ENCODE data around the gene ZNF862.

ZNF862 gene

GRCh38 chr7:149808311-149808710 is 29.9 kb upstream of the ZNF862 start:
- no peak for DNase-seq
- no peaks in the 10 kb centered on the region for H3K9me3 ChIP-seq (ENCODE audit: control insufficient read depth, low read length)
- H3K27me3 ChIP-seq (replicated peaks; ENCODE audit: control insufficient read depth, insufficient read depth, low read length, poor library complexity, severe bottlenecking), result no peaks in the 10 kb centered on the region
- H3K4me3 ChIP-seq (ENCODE audit: insufficient read depth, low read depth, low read length, poor library complexity, severe bottlenecking), result no peak overlapping the region
- H3K27ac ChIP-seq (ENCODE audit: insufficient read depth, low read length, poor library complexity, severe bottlenecking), result no peak overlapping the region
- no peaks in the 10 kb centered on the region for H3K4me1 ChIP-seq (ENCODE audit: control insufficient read depth, insufficient read depth, low read length, poor library complexity, severe bottlenecking)
- H3K36me3 ChIP-seq (ENCODE audit: control insufficient read depth, insufficient read depth, low read length), result no peaks in the 10 kb centered on the region

DNA sequence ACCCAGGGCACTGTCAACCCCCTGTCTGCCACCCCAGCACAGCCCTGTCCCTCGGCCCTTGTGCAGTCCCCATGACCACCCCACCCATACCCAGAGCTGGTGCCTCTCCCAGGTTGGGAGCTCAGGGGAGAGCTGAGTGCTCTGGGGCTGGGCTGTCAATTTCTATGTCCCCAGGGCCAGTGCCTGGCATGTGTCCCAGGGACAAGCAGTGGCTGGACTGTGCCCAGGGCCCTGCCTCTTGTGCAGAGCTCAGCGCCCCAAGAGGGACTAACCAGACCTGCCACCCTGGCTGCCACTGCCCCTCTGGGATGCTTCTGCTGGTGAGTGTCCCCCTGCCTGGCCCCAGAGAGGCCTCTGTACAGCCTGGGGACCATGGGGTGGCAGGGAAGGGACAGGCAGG is 29.0 kb upstream of the ZNF862 start:
- Histone ChIP-seq H3K27me3 (replicated peaks; ENCODE audit: control insufficient read depth, insufficient read depth, low read length, poor library complexity, severe bottlenecking) (no peaks in the 10 kb centered on the region), H3K27ac (ENCODE audit: insufficient read depth, low read length, poor library complexity, severe bottlenecking) (no peak overlapping the region), H3K4me1 (ENCODE audit: control insufficient read depth, insufficient read depth, low read length, poor library complexity, severe bottlenecking) (no peaks in the 10 kb centered on the region), H3K4me3 (ENCODE audit: insufficient read depth, low read depth, low read length, poor library complexity, severe bottlenecking) (no peak overlapping the region), H3K9me3 (ENCODE audit: control insufficient read depth, low read length) (no peaks in the 10 kb centered on the region), H3K36me3 (ENCODE audit: control insufficient read depth, insufficient read depth, low read length) (no peaks in the 10 kb centered on the region)
- DNase-seq, result no peak

- no peaks in the 10 kb centered on the region for H3K36me3 ChIP-seq (ENCODE audit: control insufficient read depth, insufficient read depth, low read length)
Measured at GRCh38 chr7:149811221-149811620, 27.0 kb upstream of the ZNF862 start.

DNA sequence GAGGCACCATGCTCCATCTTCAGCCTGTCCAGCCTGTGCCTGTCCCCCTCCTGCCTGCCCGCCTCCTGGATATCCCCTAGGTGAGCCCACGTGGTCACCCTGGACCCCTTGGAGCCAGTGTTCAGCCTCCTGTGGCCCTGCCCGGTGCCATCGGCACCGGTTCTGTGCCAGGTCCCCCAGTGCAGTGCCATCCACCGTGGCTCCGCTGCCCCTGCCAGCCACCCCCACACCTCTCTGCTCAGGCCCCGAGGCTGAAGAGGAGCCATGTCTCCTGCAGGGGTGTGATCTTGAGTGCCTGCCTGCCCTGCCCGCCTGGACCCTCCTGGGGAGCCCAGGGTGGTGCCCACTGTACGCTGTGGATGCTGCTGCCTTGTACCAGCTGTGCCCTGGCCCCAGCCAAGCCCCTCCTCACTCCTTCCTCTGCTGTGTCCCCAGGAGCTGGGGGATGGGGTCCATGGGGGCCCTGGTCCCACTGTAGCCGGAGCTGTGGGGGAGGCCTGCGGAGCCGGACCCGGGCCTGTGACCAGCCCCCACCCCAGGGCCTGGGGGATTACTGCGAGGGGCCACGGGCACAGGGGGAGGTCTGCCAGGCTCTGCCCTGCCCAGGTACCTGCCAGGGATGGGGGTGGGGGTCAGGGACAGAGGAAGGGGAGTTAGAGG is 26.2 kb upstream of the ZNF862 start:
- Histone ChIP-seq H3K4me1 (ENCODE audit: control insufficient read depth, insufficient read depth, low read length, poor library complexity, severe bottlenecking) (no peaks in the 10 kb centered on the region), H3K27me3 (replicated peaks; ENCODE audit: control insufficient read depth, insufficient read depth, low read length, poor library complexity, severe bottlenecking) (no peaks in the 10 kb centered on the region), H3K9me3 (ENCODE audit: control insufficient read depth, low read length) (no peaks in the 10 kb centered on the region), H3K36me3 (ENCODE audit: control insufficient read depth, insufficient read depth, low read length) (no peaks in the 10 kb centered on the region), H3K4me3 (ENCODE audit: insufficient read depth, low read depth, low read length, poor library complexity, severe bottlenecking) (no peak overlapping the region), H3K27ac (ENCODE audit: insufficient read depth, low read length, poor library complexity, severe bottlenecking) (no peak overlapping the region)
- DNase-seq, result no peak

More at GRCh38 chr7:149811221-149811620, 27.0 kb upstream of the ZNF862 start:
- Histone ChIP-seq H3K27ac (ENCODE audit: insufficient read depth, low read length, poor library complexity, severe bottlenecking) (no peak overlapping the region), H3K9me3 (ENCODE audit: control insufficient read depth, low read length) (no peaks in the 10 kb centered on the region), H3K27me3 (replicated peaks; ENCODE audit: control insufficient read depth, insufficient read depth, low read length, poor library complexity, severe bottlenecking) (no peaks in the 10 kb centered on the region), H3K4me1 (ENCODE audit: control insufficient read depth, insufficient read depth, low read length, poor library complexity, severe bottlenecking) (no peaks in the 10 kb centered on the region), H3K4me3 (ENCODE audit: insufficient read depth, low read depth, low read length, poor library complexity, severe bottlenecking) (no peak overlapping the region)
- DNase-seq, result no peak

DNA sequence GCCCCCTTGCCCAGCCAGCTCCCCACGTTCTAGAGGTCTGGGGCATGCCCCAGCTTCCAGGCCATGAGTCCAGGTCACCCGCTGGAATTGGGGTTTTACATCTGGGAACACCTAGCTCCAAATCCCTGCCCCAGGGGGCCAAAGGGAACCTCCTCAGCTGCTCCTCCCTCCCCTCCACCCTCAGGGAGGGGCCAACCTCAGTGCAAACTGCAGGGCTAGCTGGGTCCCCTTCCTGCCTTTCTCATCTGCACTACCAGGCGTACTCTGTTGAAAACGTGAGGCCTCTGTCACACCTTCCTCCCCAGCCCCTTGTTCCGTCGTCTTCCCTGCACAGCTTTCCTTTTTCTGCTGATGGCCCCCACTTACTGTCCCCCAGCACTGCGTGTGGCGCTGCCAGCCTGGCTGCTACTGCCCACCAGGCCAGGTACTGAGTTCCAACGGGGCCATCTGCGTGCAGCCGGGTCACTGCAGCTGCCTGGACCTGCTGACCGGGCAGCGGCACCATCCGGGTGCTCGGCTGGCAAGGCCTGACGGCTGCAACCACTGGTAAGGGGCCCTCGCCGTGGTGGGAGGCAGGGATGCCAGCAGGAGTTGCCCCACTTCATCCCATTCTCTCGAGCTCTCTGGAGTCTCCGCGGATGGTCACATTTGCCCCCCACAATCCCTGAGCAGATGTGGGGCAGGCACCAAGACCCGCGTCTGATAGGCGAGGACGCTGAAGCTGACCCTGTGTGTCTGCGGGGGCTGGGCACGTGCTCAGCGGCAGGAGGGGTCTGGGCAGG is 24.7 kb upstream of the ZNF862 start:
- DNase-seq, result no peak
- no peaks in the 10 kb centered on the region for H3K4me1 ChIP-seq (ENCODE audit: control insufficient read depth, insufficient read depth, low read length, poor library complexity, severe bottlenecking)
- no peaks in the 10 kb centered on the region for H3K27me3 ChIP-seq (replicated peaks; ENCODE audit: control insufficient read depth, insufficient read depth, low read length, poor library complexity, severe bottlenecking)
- H3K36me3 ChIP-seq (ENCODE audit: control insufficient read depth, insufficient read depth, low read length), result no peaks in the 10 kb centered on the region
- no peaks in the 10 kb centered on the region for H3K9me3 ChIP-seq (ENCODE audit: control insufficient read depth, low read length)
- no peak overlapping the region for H3K4me3 ChIP-seq (ENCODE audit: insufficient read depth, low read depth, low read length, poor library complexity, severe bottlenecking)
- H3K27ac ChIP-seq (ENCODE audit: insufficient read depth, low read length, poor library complexity, severe bottlenecking), result no peak overlapping the region

GRCh38 chr7:149814494-149814893 is 23.7 kb upstream of the ZNF862 start:
- no peaks in the 10 kb centered on the region for H3K9me3 ChIP-seq (ENCODE audit: control insufficient read depth, low read length)
- no peaks in the 10 kb centered on the region for H3K27me3 ChIP-seq (replicated peaks; ENCODE audit: control insufficient read depth, insufficient read depth, low read length, poor library complexity, severe bottlenecking)
- no peaks in the 10 kb centered on the region for H3K4me1 ChIP-seq (ENCODE audit: control insufficient read depth, insufficient read depth, low read length, poor library complexity, severe bottlenecking)
- no peak for DNase-seq
- no peaks in the 10 kb centered on the region for H3K36me3 ChIP-seq (ENCODE audit: control insufficient read depth, insufficient read depth, low read length)
- no peak overlapping the region for H3K4me3 ChIP-seq (ENCODE audit: insufficient read depth, low read depth, low read length, poor library complexity, severe bottlenecking)
- H3K27ac ChIP-seq (ENCODE audit: insufficient read depth, low read length, poor library complexity, severe bottlenecking), result no peak overlapping the region

GRCh38 chr7:149815121-149815520 is 23.1 kb upstream of the ZNF862 start:
- Histone ChIP-seq H3K9me3 (ENCODE audit: control insufficient read depth, low read length) (no peaks in the 10 kb centered on the region), H3K27me3 (replicated peaks; ENCODE audit: control insufficient read depth, insufficient read depth, low read length, poor library complexity, severe bottlenecking) (no peaks in the 10 kb centered on the region), H3K4me1 (ENCODE audit: control insufficient read depth, insufficient read depth, low read length, poor library complexity, severe bottlenecking) (no peaks in the 10 kb centered on the region), H3K4me3 (ENCODE audit: insufficient read depth, low read depth, low read length, poor library complexity, severe bottlenecking) (no peak overlapping the region), H3K27ac (ENCODE audit: insufficient read depth, low read length, poor library complexity, severe bottlenecking) (no peak overlapping the region), H3K36me3 (ENCODE audit: control insufficient read depth, insufficient read depth, low read length) (no peaks in the 10 kb centered on the region)
- no peak for DNase-seq

DNA sequence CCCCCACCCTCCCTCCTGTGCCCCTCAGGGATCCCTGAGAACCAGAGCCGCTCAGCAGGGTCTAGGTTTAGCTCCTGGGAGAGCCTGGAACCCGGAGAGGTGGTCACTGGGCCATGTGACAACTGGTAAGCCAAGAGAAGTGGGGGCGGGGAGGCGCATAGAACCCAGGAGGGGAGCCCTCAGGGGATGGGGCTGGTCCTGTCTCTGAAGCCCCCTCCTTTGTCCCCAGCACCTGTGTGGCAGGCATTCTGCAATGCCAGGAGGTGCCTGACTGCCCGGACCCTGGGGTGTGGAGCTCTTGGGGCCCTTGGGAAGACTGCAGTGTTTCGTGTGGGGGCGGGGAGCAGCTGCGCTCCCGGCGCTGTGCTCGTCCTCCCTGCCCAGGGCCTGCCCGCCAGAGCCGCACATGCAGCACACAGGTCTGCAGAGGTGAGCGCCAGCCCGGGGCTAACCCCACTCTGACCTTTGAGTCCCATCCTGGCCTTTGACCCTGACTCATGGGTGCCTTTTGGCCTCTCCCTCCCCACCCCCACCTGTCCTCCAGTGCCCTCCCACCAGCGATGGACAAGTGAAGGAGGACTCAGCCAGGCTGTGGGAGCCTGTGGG is 22.4 kb upstream of the ZNF862 start:
- Histone ChIP-seq H3K4me3 (ENCODE audit: insufficient read depth, low read depth, low read length, poor library complexity, severe bottlenecking) (no peak overlapping the region), H3K9me3 (ENCODE audit: control insufficient read depth, low read length) (no peaks in the 10 kb centered on the region), H3K27me3 (replicated peaks; ENCODE audit: control insufficient read depth, insufficient read depth, low read length, poor library complexity, severe bottlenecking) (no peaks in the 10 kb centered on the region), H3K36me3 (ENCODE audit: control insufficient read depth, insufficient read depth, low read length) (no peaks in the 10 kb centered on the region), H3K4me1 (ENCODE audit: control insufficient read depth, insufficient read depth, low read length, poor library complexity, severe bottlenecking) (no peaks in the 10 kb centered on the region), H3K27ac (ENCODE audit: insufficient read depth, low read length, poor library complexity, severe bottlenecking) (no peak overlapping the region)
- no peak for DNase-seq

- H3K4me1 ChIP-seq (ENCODE audit: control insufficient read depth, insufficient read depth, low read length, poor library complexity, severe bottlenecking), result no peaks in the 10 kb centered on the region
- H3K36me3 ChIP-seq (ENCODE audit: control insufficient read depth, insufficient read depth, low read length), result no peaks in the 10 kb centered on the region
- no peak for DNase-seq
- no peak overlapping the region for H3K4me3 ChIP-seq (ENCODE audit: insufficient read depth, low read depth, low read length, poor library complexity, severe bottlenecking)
- no peaks in the 10 kb centered on the region for H3K27me3 ChIP-seq (replicated peaks; ENCODE audit: control insufficient read depth, insufficient read depth, low read length, poor library complexity, severe bottlenecking)
- H3K27ac ChIP-seq (ENCODE audit: insufficient read depth, low read length, poor library complexity, severe bottlenecking), result no peak overlapping the region
- H3K9me3 ChIP-seq (ENCODE audit: control insufficient read depth, low read length), result no peaks in the 10 kb centered on the region
Measured at GRCh38 chr7:149816267-149816751, 21.9 kb upstream of the ZNF862 start.

- Histone ChIP-seq H3K4me1 (ENCODE audit: control insufficient read depth, insufficient read depth, low read length, poor library complexity, severe bottlenecking) (no peaks in the 10 kb centered on the region), H3K27me3 (replicated peaks; ENCODE audit: control insufficient read depth, insufficient read depth, low read length, poor library complexity, severe bottlenecking) (no peaks in the 10 kb centered on the region), H3K9me3 (ENCODE audit: control insufficient read depth, low read length) (no peaks in the 10 kb centered on the region), H3K27ac (ENCODE audit: insufficient read depth, low read length, poor library complexity, severe bottlenecking) (no peak overlapping the region), H3K4me3 (ENCODE audit: insufficient read depth, low read depth, low read length, poor library complexity, severe bottlenecking) (no peak overlapping the region), H3K36me3 (ENCODE audit: control insufficient read depth, insufficient read depth, low read length) (no peaks in the 10 kb centered on the region)
- no peak for DNase-seq
Measured at GRCh38 chr7:149816794-149817193, 21.4 kb upstream of the ZNF862 start.
